Measurements from ENCODE around the gene CD209. TPM values are rescaled to one million over a fixed set of nuclear protein-coding genes. Genes with fewer than 3 reads are reported as not detected.

The CD209 gene
- total and polyA plus RNA-seq, 2 donors (not counting 3 experiments of a cell fraction or from before 2014, with no cell fraction given): not detected

- DNase-seq (ENCODE audit: low read depth, low spot score) (peak; percentile 23), FAIRE-seq (no peak)
- no peak overlapping the region for H3K9ac ChIP-seq (replicated peaks; ENCODE audit: extremely low read depth, insufficient read depth, low read length)
- ChIA-PET CTCF (interaction anchor here (1.1 to 1.6 kb wide), 3 partner anchors 11 to 136 kb away, joined by 4 to 8 read pairs (median 5); partner anchors contain the start of gene TRAPPC5), POLR2A (no interaction called here)
- TF ChIP-seq MYC (IDR thresholded peaks at IDR 0.05; ENCODE audit: low read depth, low read length): no peak
- TF ChIP-seq MAX (IDR thresholded peaks at IDR 0.05; ENCODE audit: insufficient read depth, insufficient read length): no peak
- TF ChIP-seq EZH2 (IDR thresholded peaks at IDR 0.05; ENCODE audit: borderline replicate concordance, low read depth, low read length, severe bottlenecking): peak; percentile 21
- H3K4me1 ChIP-seq (ENCODE audit: control insufficient read depth, extremely low read depth, insufficient read depth, low read length): peaks cover 9% of the 10 kb centered on the region
- no TSS peak for BruUV-seq (replicated peaks)
- no peak overlapping the region for H3K4me2 ChIP-seq (ENCODE audit: insufficient read depth, low read length)
- H3K27me3 ChIP-seq (ENCODE audit: control insufficient read depth in 2 of 2, insufficient read depth in 2 of 2, low read length in 2 of 2): no peaks in the 10 kb centered on the region
- H2AFZ ChIP-seq (ENCODE audit: low read depth, low read length): peak overlapping the region; percentile 72
- no peaks in the 10 kb centered on the region for H3K9me3 ChIP-seq (replicated peaks; ENCODE audit: control insufficient read depth, insufficient read depth, low read length)
- peak overlapping the region in 2 of 3 experiments; percentile 24 to 49 for H3K4me3 ChIP-seq (replicated peaks in 1 of 3; ENCODE audit: insufficient read depth in 1 of 3, low read depth in 1 of 3, low read length in 3 of 3)
- no peaks in the 10 kb centered on the region for H3K9me1 ChIP-seq (replicated peaks; ENCODE audit: control insufficient read depth, extremely low read depth, insufficient read depth, low read length)
- intact Hi-C loops (cut with micrococcal nuclease) (no loop called here), dilution Hi-C loops (cut with MboI; ENCODE audit: extremely low pct_ligation_motif_present, low sequenced_read_pairs) (no loop called here)
- H3K79me2 ChIP-seq (ENCODE audit: control insufficient read depth, insufficient read depth, low read length): no peaks in the 10 kb centered on the region
- no peaks in the 10 kb centered on the region for H4K20me1 ChIP-seq (replicated peaks; ENCODE audit: control insufficient read depth, extremely low read depth, insufficient read depth, low read length)
- peaks cover 0 to 2% of the 10 kb centered on the region in 2 experiments for H3K36me3 ChIP-seq (ENCODE audit: control insufficient read depth in 2 of 2, extremely low read depth in 1 of 2, insufficient read depth in 2 of 2, low read length in 2 of 2)
- no peak overlapping the region for H3K27ac ChIP-seq (ENCODE audit: insufficient read depth, low read depth, low read length)
Observed at GRCh38 chr19:7788178-7788932, 41.0 kb upstream of the CD209 start.

GRCh38 chr19:7787602-7788177, 40.4 kb upstream of the CD209 start:
- ChIA-PET CTCF (interaction anchor here (1.0 to 1.6 kb wide), 6 partner anchors 8 to 135 kb away, joined by 3 to 16 read pairs (median 5); partner anchors contain the start of gene TRAPPC5), POLR2A (no interaction called here)
- H2AFZ ChIP-seq (ENCODE audit: low read depth, low read length): peak overlapping the region; percentile 72
- H3K9me3 ChIP-seq (replicated peaks; ENCODE audit: control insufficient read depth, insufficient read depth, low read length): no peaks in the 10 kb centered on the region
- H4K20me1 ChIP-seq (replicated peaks; ENCODE audit: control insufficient read depth, extremely low read depth, insufficient read depth, low read length): no peaks in the 10 kb centered on the region
- no peaks in the 10 kb centered on the region for H3K27me3 ChIP-seq (ENCODE audit: control insufficient read depth in 2 of 2, insufficient read depth in 2 of 2, low read length in 2 of 2)
- TSS peak; percentile 30 for BruUV-seq (replicated peaks)
- dilution Hi-C loops (cut with MboI; ENCODE audit: extremely low pct_ligation_motif_present, low sequenced_read_pairs) (no loop called here), intact Hi-C loops (cut with micrococcal nuclease) (no loop called here)
- DNase-seq (ENCODE audit: low read depth, low spot score): peak; percentile 20
- peaks cover 0 to 2% of the 10 kb centered on the region in 2 experiments for H3K36me3 ChIP-seq (ENCODE audit: control insufficient read depth in 2 of 2, extremely low read depth in 1 of 2, insufficient read depth in 2 of 2, low read length in 2 of 2)
- H3K79me2 ChIP-seq (ENCODE audit: control insufficient read depth, insufficient read depth, low read length): no peaks in the 10 kb centered on the region
- H3K4me1 ChIP-seq (ENCODE audit: control insufficient read depth, extremely low read depth, insufficient read depth, low read length): peaks cover 9% of the 10 kb centered on the region
- TF ChIP-seq MAX (IDR thresholded peaks at IDR 0.05; ENCODE audit: insufficient read depth, insufficient read length) (no peak), EZH2 (IDR thresholded peaks at IDR 0.05; ENCODE audit: borderline replicate concordance, low read depth, low read length, severe bottlenecking) (peak; percentile 36)
- no peak overlapping the region for H3K9ac ChIP-seq (replicated peaks; ENCODE audit: extremely low read depth, insufficient read depth, low read length)
- no peaks in the 10 kb centered on the region for H3K9me1 ChIP-seq (replicated peaks; ENCODE audit: control insufficient read depth, extremely low read depth, insufficient read depth, low read length)
- no peak overlapping the region for H3K27ac ChIP-seq (ENCODE audit: insufficient read depth, low read depth, low read length)
- H3K4me2 ChIP-seq (ENCODE audit: insufficient read depth, low read length): no peak overlapping the region
- peak overlapping the region in 2 of 3 experiments; percentile 24 to 49 for H3K4me3 ChIP-seq (replicated peaks in 1 of 3; ENCODE audit: insufficient read depth in 1 of 3, low read depth in 1 of 3, low read length in 3 of 3)
- FAIRE-seq: no peak

Data from endothelial cell of umbilical vein (primary cell).